ENCODE data around the gene CCDC85B. TPM values are rescaled to one million over a fixed set of nuclear protein-coding genes. Genes with fewer than 3 reads are reported as not detected.

Gene CCDC85B
- total and polyA plus RNA-seq, 2 of the 8 experiments (the other 6 are each of a cell fraction or from before 2014, with no cell fraction given) = 19.8 to 30.8 TPM

DNA sequence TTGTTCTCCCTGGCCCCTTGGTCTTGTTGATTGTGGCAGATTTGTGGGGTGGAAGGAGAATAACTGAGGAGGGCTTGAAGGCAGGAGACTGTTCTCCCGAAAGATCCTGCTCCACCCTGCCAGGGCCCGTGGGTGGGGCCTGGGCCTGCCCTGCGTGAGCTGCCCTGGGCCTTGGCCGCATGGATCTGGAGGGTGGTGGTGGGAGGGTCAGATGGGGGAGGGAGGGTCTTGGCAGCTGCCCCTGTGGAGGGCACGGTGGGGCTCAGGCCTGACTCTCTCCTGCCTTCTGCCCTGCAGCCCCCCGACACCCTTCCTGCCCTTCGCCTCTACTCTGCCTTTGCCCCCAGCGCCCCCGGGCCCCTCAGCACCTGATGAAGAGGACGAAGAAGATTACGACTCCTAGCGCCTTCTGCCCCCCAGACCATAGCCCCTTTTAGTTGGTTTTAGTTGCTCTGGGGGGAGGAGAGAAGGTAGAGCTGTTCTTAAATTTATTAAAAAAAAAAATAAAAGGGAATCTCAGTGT lies 30.6 kb downstream of the CCDC85B start:
- H3K9ac ChIP-seq (replicated peaks in 1 of 4; ENCODE audit: extremely low read depth in 1 of 4, low read depth in 3 of 4, low read length in 3 of 4) = no peak overlapping the region
- no peak overlapping the region for H2BK120ac ChIP-seq (replicated peaks; ENCODE audit: low read depth, low read length)
- H2BK15ac ChIP-seq (ENCODE audit: low read length) = no peak overlapping the region
- no peak overlapping the region for H2BK20ac ChIP-seq (ENCODE audit: low read length)
- peaks cover 7% of the 10 kb centered on the region; the same call in 1 of the 2 replicates for H3K79me1 ChIP-seq (ENCODE audit: low read depth, low read length)
- H3K79me2 ChIP-seq (ENCODE audit: control insufficient read depth in 1 of 2, insufficient read depth in 2 of 2, low read length in 2 of 2) = peaks cover 0 to 7% of the 10 kb centered on the region in 2 experiments; a peak in 2 of 4 replicates
- peaks cover 0 to 8% (median 5%) of the 10 kb centered on the region in 4 experiments; a peak in 4 of 8 replicates for H3K36me3 ChIP-seq (ENCODE audit: control insufficient read depth in 2 of 4, insufficient read depth in 4 of 4, low read length in 3 of 4)
- H2BK12ac ChIP-seq (ENCODE audit: low read depth, low read length) = no peak overlapping the region
- peaks cover 0 to 3% of the 10 kb centered on the region in 2 experiments for H4K20me1 ChIP-seq (replicated peaks in 1 of 2; ENCODE audit: control insufficient read depth in 1 of 2, insufficient read depth in 2 of 2, low read length in 2 of 2)
- DNase-seq (ENCODE audit: low read depth in 1 of 2, low spot score in 2 of 2) = no peak
- H4K91ac ChIP-seq (replicated peaks; ENCODE audit: insufficient read length, low read length) = no peak overlapping the region
- no peaks in the 10 kb centered on the region for H3K27me3 ChIP-seq (replicated peaks in 1 of 4; ENCODE audit: control insufficient read depth in 3 of 4, extremely low read depth in 1 of 4, insufficient read depth in 3 of 4, low read length in 3 of 4)
- H3K14ac ChIP-seq (ENCODE audit: insufficient read length) = no peak overlapping the region
- H3K18ac ChIP-seq (ENCODE audit: extremely low read depth, low read length) = no peak overlapping the region
- no peak overlapping the region for H3K27ac ChIP-seq (ENCODE audit: low read depth, low read length)
- no peak overlapping the region for H2BK5ac ChIP-seq (ENCODE audit: low read depth, low read length)
- no peak overlapping the region for H4K5ac ChIP-seq (ENCODE audit: insufficient read length, low read depth, low read length)
- no peak overlapping the region for H2AK5ac ChIP-seq (ENCODE audit: low read depth, low read length)
- H3K4ac ChIP-seq (replicated peaks; ENCODE audit: insufficient read length, low read depth, low read length) = no peak overlapping the region
- CTCF ChIA-PET (ENCODE audit: partially characterized antibody) = interaction anchor here (0.6 to 3.5 kb wide), 9 partner anchors 9 to 95 kb away, joined by 3 to 19 read pairs (median 4); partner anchors contain the start of gene FIBP
- POLR2A ChIA-PET (ENCODE audit: partially characterized antibody) = interaction anchor here (0.8 to 1.3 kb wide), 2 partner anchors 11 to 19 kb away, joined by 3 to 4 read pairs; no protein-coding TSS in a partner anchor
- H3K9me3 ChIP-seq (ENCODE audit: insufficient read depth in 2 of 2, low read depth in 1 of 2, low read length in 1 of 2) = no peaks in the 10 kb centered on the region
- H3K23ac ChIP-seq (ENCODE audit: insufficient read length) = no peak overlapping the region
- no peak overlapping the region for H2AFZ ChIP-seq (ENCODE audit: low read length)
- no peak overlapping the region for H3K4me3 ChIP-seq (ENCODE audit: extremely low read depth in 1 of 4, insufficient read depth in 2 of 4, low read depth in 3 of 4, low read length in 4 of 4)
- peaks cover 13% of the 10 kb centered on the region; the same call in 1 of the 2 replicates for H3K23me2 ChIP-seq (ENCODE audit: low read depth, low read length)
- H4K8ac ChIP-seq (ENCODE audit: extremely low read depth, insufficient read depth, low read length) = no peak overlapping the region
- peaks cover 0 to 15% (median 9%) of the 10 kb centered on the region in 4 experiments; a peak in 3 of 7 replicates for H3K4me1 ChIP-seq (replicated peaks in 1 of 4; ENCODE audit: control insufficient read depth in 3 of 4, insufficient read depth in 4 of 4, low read length in 3 of 4)
- no peak for FAIRE-seq
- WGBS, 2 experiments (ENCODE audit: extremely low coverage in 1 of 2, insufficient coverage in 1 of 2, insufficient read length in 1 of 2, insufficient replicate concordance in 2 of 2, low coverage in 1 of 2, low lambda C conversion rate in 2 of 2, missing lambda C conversion rate in 1 of 2) = 96% methylated on average over 5 of the region's 12 CpGs; no CpG with 5 or more reads in 1 of the 2 experiments
- peak overlapping the region in 1 of 2 experiments; percentile 86; a peak in 1 of 4 replicates for H3K4me2 ChIP-seq (ENCODE audit: insufficient read depth in 1 of 2, low read depth in 2 of 2, low read length in 2 of 2)
- no peak overlapping the region for H3K56ac ChIP-seq (replicated peaks; ENCODE audit: insufficient read length, low read depth, low read length)
- TF ChIP-seq RXRA (IDR thresholded peaks at IDR 0.05; ENCODE audit: insufficient read depth, low read depth, low read length) = no peak
- no peak for TF ChIP-seq EP300 (IDR thresholded peaks at IDR 0.05; ENCODE audit: borderline replicate concordance in 1 of 2, low read depth in 2 of 2, low read length in 2 of 2)
- no peak for TF ChIP-seq SP1 (IDR thresholded peaks at IDR 0.05; ENCODE audit: low read depth, low read length)
- TF ChIP-seq CHD2 (IDR thresholded peaks at IDR 0.05; ENCODE audit: low read length) = no peak
- TF ChIP-seq SUZ12 (IDR thresholded peaks at IDR 0.05; ENCODE audit: low read length) = no peak
- TF ChIP-seq, protein P1, sequence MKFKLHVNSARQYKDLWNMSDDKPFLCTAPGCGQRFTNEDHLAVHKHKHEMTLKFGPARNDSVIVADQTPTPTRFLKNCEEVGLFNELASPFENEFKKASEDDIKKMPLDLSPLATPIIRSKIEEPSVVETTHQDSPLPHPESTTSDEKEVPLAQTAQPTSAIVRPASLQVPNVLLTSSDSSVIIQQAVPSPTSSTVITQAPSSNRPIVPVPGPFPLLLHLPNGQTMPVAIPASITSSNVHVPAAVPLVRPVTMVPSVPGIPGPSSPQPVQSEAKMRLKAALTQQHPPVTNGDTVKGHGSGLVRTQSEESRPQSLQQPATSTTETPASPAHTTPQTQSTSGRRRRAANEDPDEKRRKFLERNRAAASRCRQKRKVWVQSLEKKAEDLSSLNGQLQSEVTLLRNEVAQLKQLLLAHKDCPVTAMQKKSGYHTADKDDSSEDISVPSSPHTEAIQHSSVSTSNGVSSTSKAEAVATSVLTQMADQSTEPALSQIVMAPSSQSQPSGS (IDR thresholded peaks at IDR 0.05; ENCODE audit: low read length) = no peak
- TF ChIP-seq CEBPB (IDR thresholded peaks at IDR 0.05; ENCODE audit: low read depth, low read length) = no peak
- TF ChIP-seq KDM5A (IDR thresholded peaks at IDR 0.05; ENCODE audit: low read length) = no peak
- TF ChIP-seq TCF12 (IDR thresholded peaks at IDR 0.05; ENCODE audit: low read depth, low read length) = no peak
- no peak for TF ChIP-seq EGR1 (IDR thresholded peaks at IDR 0.05; ENCODE audit: borderline replicate concordance, low read depth, low read length)

Measured in H1 (cell line).